HEK293T (cell line): ENCODE results near the gene UBE2B.

Source experiments
- BHLHE40 ChIP-seq: fragments of 450-650 bp; IDR thresholded peaks from 2 replicates; pipeline ENCODE4 v1.6.1; 2016; ENCODE audit warnings: mild to moderate bottlenecking, moderate library complexity, borderline replicate concordance
- CTBP1 ChIP-seq: fragments of 450-650 bp; IDR thresholded peaks from 2 replicates; pipeline ENCODE4 v1.6.1; 2016; ENCODE audit warnings: borderline replicate concordance
- ELF4 ChIP-seq: fragments of 450-650 bp; IDR thresholded peaks from 2 replicates; pipeline ENCODE4 v1.6.1; 2017; ENCODE audit warnings: antibody characterized with exemption
- FOXA1 ChIP-seq: fragments of 450-650 bp; IDR thresholded peaks from 2 replicates; pipeline ENCODE4 v1.6.1; 2016; ENCODE audit warnings: mild to moderate bottlenecking
- FOXM1 ChIP-seq: fragments of 450-650 bp; IDR thresholded peaks from 2 replicates; pipeline ENCODE4 v1.6.1; 2017; ENCODE audit warnings: mild to moderate bottlenecking, borderline replicate concordance
- HDGF ChIP-seq: fragments of 450-650 bp; IDR thresholded peaks from 2 replicates; pipeline ENCODE4 v1.6.1; 2017; ENCODE audit warnings: antibody characterized with exemption, borderline replicate concordance
- L3MBTL2 ChIP-seq: fragments of 450-650 bp; conservative IDR thresholded peaks from 2 replicates; pipeline ENCODE4 v1.6.1; 2016; ENCODE audit warnings: mild to moderate bottlenecking
- NFRKB ChIP-seq: fragments of 450-650 bp; IDR thresholded peaks from 2 replicates; pipeline ENCODE4 v1.6.1; 2016; ENCODE audit warnings: mild to moderate bottlenecking, moderate library complexity
- SP1 ChIP-seq: fragments of 450-650 bp; IDR thresholded peaks from 2 replicates; pipeline ENCODE4 v1.6.1; 2017
- SUZ12 ChIP-seq: fragments of 450-650 bp; IDR thresholded peaks from 2 replicates; pipeline ENCODE4 v1.6.1; 2016; ENCODE audit warnings: mild to moderate bottlenecking
- TARDBP ChIP-seq: fragments of 450-650 bp; IDR thresholded peaks from 2 replicates; pipeline ENCODE4 v1.6.1; 2016

DNA sequence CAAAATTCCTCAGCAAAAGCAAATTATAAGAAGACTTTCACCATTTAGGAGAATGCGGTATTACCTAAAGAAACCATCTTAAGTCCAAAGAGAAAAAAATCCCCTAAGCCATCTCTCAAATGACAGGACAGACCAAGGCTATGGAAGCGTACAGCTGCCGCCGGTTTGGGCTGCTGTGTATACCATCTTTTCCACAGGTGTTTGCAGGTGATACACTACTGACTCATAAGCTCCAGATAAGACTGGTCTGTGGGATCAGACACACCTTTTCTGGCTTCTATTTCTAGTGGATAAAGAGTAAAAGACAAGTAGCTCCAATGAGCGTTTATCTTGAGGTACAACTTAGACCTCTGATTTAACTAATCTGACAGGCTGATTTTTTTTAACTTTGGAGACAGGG lies 32.6 kb downstream of the UBE2B start:
- TF ChIP-seq ELF4 (no peak), SP1 (no peak), HDGF (no peak), NFRKB (no peak), BHLHE40 (no peak), TARDBP (no peak), SUZ12 (no peak), FOXA1 (no peak), CTBP1 (no peak), FOXM1 (no peak), L3MBTL2 (no peak)
